KMS-11 (cell line): Measurements from ENCODE around the gene IFITM5.

Source experiments
- H2AFZ ChIP-seq: fragments of 200-600 bp; sonication (generic); 2 replicates; pipeline ENCODE4 v1.6.1; 2016; ENCODE audit warnings: antibody characterized with exemption, mixed run types, low read depth
- H3K27ac ChIP-seq: fragments of 200-600 bp; sonication (generic); 2 replicates; pipeline ENCODE4 v1.6.1; 2016; ENCODE audit warnings: mild to moderate bottlenecking, mixed run types
- H3K27me3 ChIP-seq: fragments of 200-600 bp; sonication (generic); 2 replicates; pipeline ENCODE4 v1.6.1; 2017; ENCODE audit warnings: mild to moderate bottlenecking, low read depth, mixed run types, moderate library complexity; ENCODE audit not compliant: insufficient read depth
- H3K36me3 ChIP-seq: fragments of 200-600 bp; sonication (generic); 2 replicates; pipeline ENCODE4 v1.6.1; 2017; ENCODE audit warnings: mild to moderate bottlenecking, mixed run types; ENCODE audit not compliant: insufficient read depth
- H3K4me1 ChIP-seq: fragments of 200-600 bp; sonication (generic); 2 replicates; pipeline ENCODE4 v1.6.1; 2016; ENCODE audit warnings: mild to moderate bottlenecking, low read depth, mixed run types; ENCODE audit not compliant: poor library complexity, severe bottlenecking
- H3K4me2 ChIP-seq: fragments of 200-600 bp; sonication (generic); 2 replicates; pipeline ENCODE4 v1.7.0; 2016; ENCODE audit warnings: mild to moderate bottlenecking, mixed run types
- H3K4me3 ChIP-seq: fragments of 200-600 bp; sonication (generic); IDR thresholded peaks from 2 replicates; pipeline ENCODE4 v1.6.1; 2017; ENCODE audit warnings: low read depth, low read length, mixed read lengths; ENCODE audit not compliant: insufficient read depth
- H3K79me2 ChIP-seq: fragments of 200-600 bp; sonication (generic); 2 replicates; pipeline ENCODE4 v1.6.1; 2016; ENCODE audit warnings: low read depth, mixed run types; ENCODE audit not compliant: insufficient read depth
- H3K9ac ChIP-seq: fragments of 200-600 bp; sonication (generic); 2 replicates; pipeline ENCODE4 v1.6.1; 2016; ENCODE audit warnings: mild to moderate bottlenecking, mixed run types
- H4K20me1 ChIP-seq: fragments of 200-600 bp; sonication (generic); 2 replicates; pipeline ENCODE4 v1.6.1; 2016; ENCODE audit warnings: mild to moderate bottlenecking, mixed run types; ENCODE audit not compliant: insufficient read depth
- TF ChIP-seq, protein P1 (sequence below): fragments of 200-600 bp; sonication (generic); conservative IDR thresholded peaks from 2 replicates; pipeline ENCODE4 v1.6.1; 2017; ENCODE audit warnings: low read depth, mild to moderate bottlenecking, antibody characterized with exemption, low read length, moderate library complexity, mixed read lengths

The IFITM5 gene

DNA sequence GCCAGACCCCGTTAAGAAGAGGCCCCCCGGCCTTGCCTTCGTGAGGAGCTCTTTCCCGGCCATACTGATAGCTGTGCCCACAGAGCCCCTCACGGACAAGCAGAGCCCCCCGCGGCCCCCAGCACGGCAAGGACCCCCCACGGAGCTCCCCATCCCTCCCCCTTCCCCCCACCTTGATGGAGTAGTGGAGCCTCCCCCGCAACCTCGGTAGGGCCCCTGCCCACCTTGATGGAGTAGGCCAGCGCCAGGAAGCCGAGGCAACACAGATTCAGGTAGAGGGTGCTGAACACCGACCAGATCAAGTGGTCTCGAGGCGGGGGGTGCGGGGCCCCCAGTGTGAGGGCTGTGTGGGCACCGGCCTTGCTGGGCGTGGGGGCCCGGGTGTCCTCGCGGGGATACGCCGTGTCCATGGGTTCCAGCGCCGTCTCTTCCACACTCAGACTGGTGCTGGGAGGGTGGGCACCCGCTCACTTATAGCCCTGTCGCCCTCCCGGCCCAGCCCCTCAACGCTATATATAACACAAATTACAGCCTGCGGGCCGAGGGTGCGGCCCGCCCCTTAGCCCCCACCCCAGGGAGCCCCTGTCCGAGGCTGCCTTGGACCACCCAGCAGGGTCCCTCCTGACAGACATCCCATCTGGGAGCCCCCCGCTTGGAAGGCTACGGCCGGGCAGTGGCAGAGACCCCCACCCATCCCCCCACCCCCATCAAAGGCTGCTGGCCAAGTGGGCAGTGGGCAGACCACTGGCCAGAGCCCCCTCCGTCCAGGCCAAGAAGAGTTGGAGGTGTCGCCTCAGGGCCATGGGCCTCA lies at the start of gene IFITM5:
Gene IFITM5 (minus strand): TSS at position 446 of the 811 bp plus-strand sequence. CDS start 36 bp downstream, at position 410.
- peaks cover 23% of the 10 kb centered on the region; the same call in 1 of the 2 replicates for H3K27me3 ChIP-seq
- no peaks in the 10 kb centered on the region for H4K20me1 ChIP-seq

DNA sequence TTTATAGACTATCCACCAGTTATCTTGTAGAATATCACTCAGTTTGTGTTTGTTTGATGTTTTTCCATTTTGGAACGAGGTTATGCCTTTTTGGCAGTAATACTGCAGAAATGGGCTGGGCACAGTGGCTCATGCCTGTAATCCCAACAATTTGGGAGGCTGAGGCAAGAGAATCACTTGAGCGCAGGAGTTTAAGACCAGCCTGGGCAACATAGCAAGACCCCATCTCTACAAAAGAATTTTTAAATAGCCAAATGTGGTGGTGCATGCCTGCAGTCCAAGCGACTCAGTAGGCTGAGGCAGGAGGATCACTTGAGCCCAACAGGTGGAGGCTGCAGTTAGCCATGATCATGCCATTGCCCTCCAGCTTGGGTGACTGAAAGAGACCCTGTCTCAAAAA lies 47.2 kb upstream of the IFITM5 start:
- Histone ChIP-seq H3K4me1 (peaks cover 14% of the 10 kb centered on the region), H3K79me2 (no peaks in the 10 kb centered on the region), H2AFZ (no peak overlapping the region), H3K27ac (no peak overlapping the region), H3K4me2 (no peak overlapping the region), H3K36me3 (no peaks in the 10 kb centered on the region), H4K20me1 (no peaks in the 10 kb centered on the region), H3K9ac (no peak overlapping the region), H3K4me3 (no peak overlapping the region), H3K27me3 (peaks cover 56% of the 10 kb centered on the region)
- TF ChIP-seq, protein P1, sequence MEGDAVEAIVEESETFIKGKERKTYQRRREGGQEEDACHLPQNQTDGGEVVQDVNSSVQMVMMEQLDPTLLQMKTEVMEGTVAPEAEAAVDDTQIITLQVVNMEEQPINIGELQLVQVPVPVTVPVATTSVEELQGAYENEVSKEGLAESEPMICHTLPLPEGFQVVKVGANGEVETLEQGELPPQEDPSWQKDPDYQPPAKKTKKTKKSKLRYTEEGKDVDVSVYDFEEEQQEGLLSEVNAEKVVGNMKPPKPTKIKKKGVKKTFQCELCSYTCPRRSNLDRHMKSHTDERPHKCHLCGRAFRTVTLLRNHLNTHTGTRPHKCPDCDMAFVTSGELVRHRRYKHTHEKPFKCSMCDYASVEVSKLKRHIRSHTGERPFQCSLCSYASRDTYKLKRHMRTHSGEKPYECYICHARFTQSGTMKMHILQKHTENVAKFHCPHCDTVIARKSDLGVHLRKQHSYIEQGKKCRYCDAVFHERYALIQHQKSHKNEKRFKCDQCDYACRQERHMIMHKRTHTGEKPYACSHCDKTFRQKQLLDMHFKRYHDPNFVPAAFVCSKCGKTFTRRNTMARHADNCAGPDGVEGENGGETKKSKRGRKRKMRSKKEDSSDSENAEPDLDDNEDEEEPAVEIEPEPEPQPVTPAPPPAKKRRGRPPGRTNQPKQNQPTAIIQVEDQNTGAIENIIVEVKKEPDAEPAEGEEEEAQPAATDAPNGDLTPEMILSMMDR: no peak

More for the DNA sequence above, at the start of gene IFITM5:
- TF ChIP-seq, protein P1: no peak
- Histone ChIP-seq H3K36me3 (no peaks in the 10 kb centered on the region), H3K9ac (no peak within 1 kb of the TSS), H2AFZ (no peak within 1 kb of the TSS), H3K4me2 (no peak within 1 kb of the TSS; the same call in 1 of the 2 replicates), H3K4me3 (no peak within 1 kb of the TSS), H3K79me2 (no peaks in the 10 kb centered on the region), H3K4me1 (peaks cover 17% of the 10 kb centered on the region), H3K27ac (no peak within 1 kb of the TSS)

DNA sequence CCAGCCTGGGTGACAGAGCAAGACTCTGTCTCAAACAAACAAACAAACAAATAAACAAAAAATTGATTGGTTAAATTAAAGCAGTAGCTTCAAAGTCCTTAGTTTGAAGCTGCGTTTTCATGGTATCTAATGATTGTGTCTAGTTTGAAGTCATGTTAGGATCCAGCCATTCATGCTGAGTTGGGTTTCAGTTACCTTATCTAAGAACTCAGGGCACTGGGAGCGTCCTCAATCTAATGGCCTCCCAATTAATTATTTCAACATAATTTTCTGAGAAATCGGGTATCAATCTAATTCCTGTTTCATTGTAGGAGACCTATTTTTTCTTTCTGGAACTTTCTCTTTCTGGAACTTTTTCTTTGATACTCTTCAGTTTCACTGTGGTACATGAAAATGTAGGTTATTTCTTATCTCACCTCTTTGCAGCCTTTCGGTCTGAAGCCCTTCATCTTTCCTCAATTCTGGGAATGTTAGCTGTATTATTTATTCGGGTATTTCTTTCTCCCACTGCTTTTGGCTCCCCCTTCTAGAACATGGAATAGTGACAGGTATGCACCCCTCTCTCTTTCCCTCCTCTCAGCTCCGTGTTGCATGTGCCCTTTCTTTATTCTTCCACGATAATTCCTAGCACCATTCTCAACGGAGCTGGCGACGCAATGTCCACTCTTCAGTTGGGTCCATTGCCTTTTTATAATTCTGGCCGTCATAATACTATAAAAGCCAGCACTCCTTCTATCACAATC lies 45.7 kb upstream of the IFITM5 start:
- Histone ChIP-seq H4K20me1 (no peaks in the 10 kb centered on the region), H3K4me2 (no peak overlapping the region), H3K27me3 (peaks cover 65% of the 10 kb centered on the region), H3K79me2 (no peaks in the 10 kb centered on the region), H3K27ac (no peak overlapping the region), H3K4me1 (no peaks in the 10 kb centered on the region), H3K4me3 (no peak overlapping the region), H3K36me3 (no peaks in the 10 kb centered on the region), H2AFZ (no peak overlapping the region), H3K9ac (no peak overlapping the region)
- TF ChIP-seq, protein P1: no peak

DNA sequence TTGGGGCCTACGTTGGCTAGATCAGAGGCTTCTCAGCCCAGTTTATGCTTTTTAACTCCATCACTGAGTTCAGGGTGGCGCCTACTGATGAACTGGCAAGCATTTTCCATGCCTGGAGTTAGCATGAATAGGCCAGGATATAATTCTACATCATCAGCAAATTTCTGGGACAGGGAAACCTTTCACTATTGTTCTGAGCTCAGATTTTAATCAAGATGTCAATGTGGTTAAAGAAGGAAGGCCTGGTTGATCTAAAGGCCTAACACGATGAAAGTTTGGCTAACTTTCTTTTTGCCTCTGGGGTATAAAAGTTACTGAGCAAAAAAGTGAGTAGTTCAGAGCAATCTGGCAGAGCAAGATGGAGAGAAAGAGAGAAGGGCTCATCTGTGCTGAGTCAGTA lies 43.0 kb upstream of the IFITM5 start:
- TF ChIP-seq, protein P1: no peak
- H3K27me3 ChIP-seq: peaks cover 73% of the 10 kb centered on the region
- no peak overlapping the region for H2AFZ ChIP-seq
- H3K36me3 ChIP-seq: no peaks in the 10 kb centered on the region
- no peaks in the 10 kb centered on the region for H3K4me1 ChIP-seq
- no peaks in the 10 kb centered on the region for H3K79me2 ChIP-seq
- no peak overlapping the region for H3K4me3 ChIP-seq
- H3K4me2 ChIP-seq: no peak overlapping the region
- H3K27ac ChIP-seq: no peak overlapping the region
- no peaks in the 10 kb centered on the region for H4K20me1 ChIP-seq
- no peak overlapping the region for H3K9ac ChIP-seq
